H9 (cell line): Measurements from ENCODE around the gene FAM180A. TPM values are rescaled to one million over a fixed set of nuclear protein-coding genes. Genes with fewer than 3 reads are reported as not detected.

Experiments
- DNase-seq: peaks from one replicate; pipeline ENCODE4 v3.0.0-alpha.2; 2017
- H2AFZ ChIP-seq: one replicate; pipeline ENCODE4 v1.6.1; 2013; ENCODE audit warnings: mild to moderate bottlenecking, low read length, control low read depth, moderate library complexity
- H2AK5ac ChIP-seq: 2 replicates; pipeline ENCODE4 v1.6.1; 2013; ENCODE audit warnings: low read length, control low read depth, mixed read lengths; ENCODE audit not compliant: insufficient read length
- H2BK120ac ChIP-seq: one replicate; pipeline ENCODE4 v1.6.1; 2013; ENCODE audit warnings: low read depth, mild to moderate bottlenecking, low read length, control low read depth, inconsistent platforms; ENCODE audit not compliant: poor library complexity, severe bottlenecking
- H2BK12ac ChIP-seq: 2 replicates; pipeline ENCODE4 v1.6.1; 2013; ENCODE audit warnings: low read length, control low read depth, mixed read lengths, low read depth; ENCODE audit not compliant: insufficient read length
- H2BK15ac ChIP-seq: 2 replicates; pipeline ENCODE4 v1.6.1; 2013; ENCODE audit warnings: low read depth, low read length, control low read depth
- H2BK20ac ChIP-seq: one replicate; pipeline ENCODE4 v1.6.1; 2013; ENCODE audit warnings: low read depth, mild to moderate bottlenecking, low read length, control low read depth, inconsistent platforms; ENCODE audit not compliant: poor library complexity, severe bottlenecking
- H2BK5ac ChIP-seq: 2 replicates; pipeline ENCODE4 v1.6.1; 2013; ENCODE audit warnings: low read length, control low read depth, mixed read lengths; ENCODE audit not compliant: insufficient read length
- H3K14ac ChIP-seq: 2 replicates; pipeline ENCODE4 v1.6.1; 2013; ENCODE audit warnings: low read length, control low read depth; ENCODE audit not compliant: insufficient read depth
- H3K18ac ChIP-seq: 2 replicates; pipeline ENCODE4 v1.6.1; 2013; ENCODE audit warnings: low read depth, mild to moderate bottlenecking, mixed read lengths, low read length, control low read depth; ENCODE audit not compliant: insufficient read length
- H3K23ac ChIP-seq: 2 replicates; pipeline ENCODE4 v1.6.1; 2013; ENCODE audit warnings: low read length, control low read depth, mixed read lengths, low read depth; ENCODE audit not compliant: insufficient read length
- H3K23me2 ChIP-seq: 2 replicates; pipeline ENCODE4 v1.6.1; 2013; ENCODE audit warnings: low read depth, mild to moderate bottlenecking, mixed read lengths, low read length, control low read depth; ENCODE audit not compliant: insufficient read length, poor library complexity, severe bottlenecking
- H3K27ac ChIP-seq: 2 replicates; pipeline ENCODE4 v1.5.1; 2013; ENCODE audit warnings: low read length, control low read depth, mixed read lengths, low read depth; ENCODE audit not compliant: insufficient read length
- H3K27me3 ChIP-seq: 2 replicates; pipeline ENCODE4 v1.6.1; 2013; ENCODE audit warnings: low read length, control low read depth, inconsistent platforms; ENCODE audit not compliant: insufficient read depth
- H3K4ac ChIP-seq: 2 replicates; pipeline ENCODE4 v1.6.1; 2013; ENCODE audit warnings: low read depth, mild to moderate bottlenecking, control low read depth, inconsistent platforms, low read length, moderate library complexity
- H3K4me1 ChIP-seq: 2 replicates; pipeline ENCODE4 v1.6.1; 2013; ENCODE audit warnings: low read length, control low read depth, inconsistent platforms; ENCODE audit not compliant: insufficient read depth
- H3K4me2 ChIP-seq: 2 replicates; pipeline ENCODE4 v1.6.1; 2013; ENCODE audit warnings: low read length, control low read depth, mixed read lengths; ENCODE audit not compliant: insufficient read length, insufficient read depth
- H3K56ac ChIP-seq: 2 replicates; pipeline ENCODE4 v1.6.1; 2013; ENCODE audit warnings: low read depth, mild to moderate bottlenecking, mixed read lengths, low read length, control low read depth; ENCODE audit not compliant: insufficient read length
- H3K79me1 ChIP-seq: 2 replicates; pipeline ENCODE4 v1.6.1; 2013; ENCODE audit warnings: low read depth, mild to moderate bottlenecking, moderate library complexity, low read length, control low read depth, inconsistent platforms; ENCODE audit not compliant: insufficient read depth, poor library complexity, severe bottlenecking
- H3K79me2 ChIP-seq: 2 replicates; pipeline ENCODE4 v1.6.1; 2013; ENCODE audit warnings: low read length, control low read depth, inconsistent platforms; ENCODE audit not compliant: insufficient read depth
- H3K9ac ChIP-seq: 2 replicates; pipeline ENCODE4 v1.6.1; 2013; ENCODE audit warnings: low read length, control low read depth, mixed read lengths; ENCODE audit not compliant: insufficient read length; ENCODE audit errors: extremely low read depth
- H3K9me3 ChIP-seq: one replicate; pipeline ENCODE4 v1.6.1; 2013; ENCODE audit warnings: low read depth, low read length, inconsistent platforms; ENCODE audit not compliant: control insufficient read depth
- H3T11ph ChIP-seq: one replicate; pipeline ENCODE4 v1.6.1; 2013; ENCODE audit warnings: mild to moderate bottlenecking, low read length, control low read depth, inconsistent platforms
- H4K20me1 ChIP-seq: one replicate; pipeline ENCODE4 v1.6.1; 2013; ENCODE audit not compliant: control insufficient read depth, insufficient read length, insufficient read depth
- H4K5ac ChIP-seq: 2 replicates; pipeline ENCODE4 v1.6.1; 2013; ENCODE audit warnings: low read depth, mild to moderate bottlenecking, mixed read lengths, low read length, control low read depth; ENCODE audit not compliant: insufficient read length
- H4K8ac ChIP-seq: replicated peaks from 2 replicates; pipeline ENCODE4 v1.6.1; 2013; ENCODE audit warnings: low read length, control low read depth, mixed read lengths, low read depth; ENCODE audit not compliant: insufficient read length
- H4K91ac ChIP-seq: 2 replicates; pipeline ENCODE4 v1.6.1; 2013; ENCODE audit warnings: low read depth, mild to moderate bottlenecking, moderate library complexity, mixed read lengths, low read length, control low read depth; ENCODE audit not compliant: insufficient read length
- H3K27ac Mint-ChIP-seq, 3 experiments: 2 replicates in 2 of 3; 3 replicates in 1 of 3; pipeline ENCODE4 v1.8.0; 2020 to 2021; ENCODE audit warnings: mixed read lengths in 3 of 3, mild to moderate bottlenecking in 1 of 3, moderate library complexity in 1 of 3
- H3K27me3 Mint-ChIP-seq: 2 replicates; pipeline ENCODE4 v1.8.0; 2021; ENCODE audit warnings: low read depth, mild to moderate bottlenecking, moderate library complexity, mixed read lengths
- H3K36me3 Mint-ChIP-seq, 3 experiments: 2 replicates in 2 of 3; 3 replicates in 1 of 3; pipeline ENCODE4 v1.8.0; 2020 to 2021; ENCODE audit warnings: low read depth in 3 of 3, mixed read lengths in 3 of 3; ENCODE audit not compliant: insufficient read depth in 1 of 3
- H3K4me1 Mint-ChIP-seq, 2 experiments: 2 replicates each; pipeline ENCODE4 v1.8.0; 2020; ENCODE audit warnings: mixed read lengths in 2 of 2
- H3K4me3 Mint-ChIP-seq, 2 experiments: 2 replicates in 1 of 2; 3 replicates in 1 of 2; pipeline ENCODE4 v1.8.0; 2020 to 2021; ENCODE audit warnings: mild to moderate bottlenecking in 2 of 2, mixed read lengths in 2 of 2, moderate library complexity in 1 of 2
- H3K9me3 Mint-ChIP-seq, 2 experiments: 2 replicates in 1 of 2; 3 replicates in 1 of 2; pipeline ENCODE4 v1.8.0; 2020; ENCODE audit warnings: mild to moderate bottlenecking in 2 of 2, mixed read lengths in 2 of 2, moderate library complexity in 1 of 2
- CTCF ChIP-seq: fragments of 200-600 bp; sonication (generic); conservative IDR thresholded peaks from 3 replicates; pipeline ENCODE4 v1.8.0; 2021; ENCODE audit warnings: antibody characterized with exemption, mild to moderate bottlenecking
- WGBS: extraction: QIAGEN DNeasy Blood & Tissue Kit; methylation state at CpG from one replicate; pipeline ENCODE4 v1.1.7; 2013; ENCODE audit warnings: missing lambda C conversion rate, low lambda C conversion rate, mixed read lengths; ENCODE audit not compliant: insufficient read length; ENCODE audit errors: extremely low coverage; 5-methylcytosine and 5-hydroxymethylcytosine counted together
- total RNA-seq: library from RNA; stranded (reverse); gene quantifications from 2 replicates; pipeline ENCODE4 v1.2.1, GENCODE V29; 2021

The FAM180A gene
- total RNA-seq, 1 experiment from 2014 or later = not detected

GRCh38 chr7:135690566-135690965, 58.0 kb downstream of the FAM180A start:
- no peak for DNase-seq
- no peak overlapping the region for H2AFZ ChIP-seq
- H3K23me2 ChIP-seq = no peaks in the 10 kb centered on the region
- no peak overlapping the region for H3K9ac ChIP-seq
- no peak overlapping the region for H3K14ac ChIP-seq
- no peak for TF ChIP-seq CTCF
- no peaks in the 10 kb centered on the region for H3K27me3 Mint-ChIP-seq
- H3K9me3 ChIP-seq = no peaks in the 10 kb centered on the region
- no peaks in the 10 kb centered on the region for H3K79me1 ChIP-seq
- H3K27ac Mint-ChIP-seq = no peak overlapping the region
- H4K20me1 ChIP-seq = no peaks in the 10 kb centered on the region
- H3K27ac ChIP-seq = no peak overlapping the region
- WGBS = no CpG with 5 or more reads among the region's 3 CpGs
- no peak overlapping the region for H2BK15ac ChIP-seq
- no peak overlapping the region for H3K4me2 ChIP-seq
- H3T11ph ChIP-seq = no peak overlapping the region
- peaks cover 0 to 13% (median 11%) of the 10 kb centered on the region in 3 experiments; a peak in 4 of 7 replicates for H3K36me3 Mint-ChIP-seq
- H2BK5ac ChIP-seq = no peak overlapping the region
- H3K4me3 Mint-ChIP-seq = no peak overlapping the region
- no peak overlapping the region for H2BK12ac ChIP-seq
- no peaks in the 10 kb centered on the region for H3K4me1 Mint-ChIP-seq
- H3K79me2 ChIP-seq = no peaks in the 10 kb centered on the region
- no peak overlapping the region for H3K18ac ChIP-seq
- H2AK5ac ChIP-seq = no peak overlapping the region
- no peak overlapping the region for H2BK20ac ChIP-seq
- H2BK120ac ChIP-seq = no peak overlapping the region
- no peaks in the 10 kb centered on the region for H3K9me3 Mint-ChIP-seq
- H4K5ac ChIP-seq = no peak overlapping the region
- no peak overlapping the region for H4K8ac ChIP-seq
- no peak overlapping the region for H3K56ac ChIP-seq
- no peaks in the 10 kb centered on the region for H3K27me3 ChIP-seq
- H3K4me1 ChIP-seq = no peaks in the 10 kb centered on the region
- H3K4ac ChIP-seq = no peak overlapping the region
- no peak overlapping the region for H4K91ac ChIP-seq
- H3K23ac ChIP-seq = no peak overlapping the region
